HG02642 (cell line): Measurements from ENCODE around the gene ZPLD1.

Experiments used
- ATAC-seq: cut with Tn5 transposase; IDR thresholded peaks from one replicate; pipeline ENCODE4 v1.9.1; 2021; ENCODE audit warnings: mild to moderate bottlenecking; ENCODE audit not compliant: unreplicated experiment, poor library complexity

The ZPLD1 gene

DNA sequence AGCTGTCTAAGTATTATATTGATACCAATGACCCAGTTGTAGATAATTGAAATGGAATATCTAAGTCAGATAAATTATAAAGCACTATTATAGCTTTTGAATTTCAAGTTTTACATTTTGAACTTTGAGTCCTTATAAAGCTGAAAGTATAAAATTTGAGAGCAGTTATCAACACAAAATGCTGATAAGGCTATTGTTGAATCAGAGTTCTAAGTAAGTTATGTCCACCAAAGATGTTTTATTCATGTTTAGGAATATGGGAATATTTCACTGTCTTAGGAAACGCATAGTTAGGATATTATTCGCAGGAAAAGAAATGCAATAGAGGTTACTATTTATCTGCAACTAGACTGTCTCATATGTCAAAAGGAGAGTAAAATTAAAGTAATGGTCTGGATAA lies 29.4 kb downstream of the ZPLD1 start:
- no peak for ATAC-seq

DNA sequence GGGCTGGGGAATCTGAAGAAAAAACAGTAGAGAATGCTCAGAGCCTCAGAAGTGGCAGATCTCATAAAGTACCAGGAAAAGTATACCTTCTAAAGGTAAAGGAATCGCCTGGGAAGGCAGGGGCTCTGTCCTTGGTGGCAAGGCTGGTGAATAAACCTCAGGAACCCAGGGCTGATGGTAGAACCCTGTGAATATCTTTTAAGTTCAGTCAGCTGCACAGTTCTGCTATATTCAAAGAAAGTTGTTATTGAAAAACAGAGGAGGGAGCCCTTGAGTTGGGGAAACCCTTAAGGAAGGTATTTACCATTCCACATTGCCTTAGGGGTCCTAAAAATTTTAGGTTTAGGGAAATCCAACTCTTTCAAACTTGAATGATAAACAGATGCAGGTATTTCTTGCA lies 31.2 kb downstream of the ZPLD1 start:
- ATAC-seq, result no peak

DNA sequence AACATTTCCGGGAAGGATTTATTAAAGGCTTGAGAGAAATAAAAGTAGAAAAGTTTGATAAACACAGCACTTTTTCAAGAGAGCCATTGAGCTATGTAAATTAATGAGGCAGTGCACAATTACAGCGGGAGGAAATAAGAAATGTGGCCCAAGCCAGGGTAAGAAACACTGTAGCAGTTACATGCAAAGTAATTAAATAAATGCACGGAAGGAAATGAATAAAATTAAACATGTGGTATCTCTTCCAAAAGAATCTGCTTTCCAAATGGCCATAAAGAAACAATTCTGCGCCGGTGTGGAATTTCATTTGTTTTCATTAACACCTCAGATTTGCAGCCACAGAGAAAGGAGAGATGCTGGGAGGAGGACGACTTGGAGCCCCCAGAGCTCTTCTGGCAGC lies 35.3 kb downstream of the ZPLD1 start:
- ATAC-seq, result no peak

DNA sequence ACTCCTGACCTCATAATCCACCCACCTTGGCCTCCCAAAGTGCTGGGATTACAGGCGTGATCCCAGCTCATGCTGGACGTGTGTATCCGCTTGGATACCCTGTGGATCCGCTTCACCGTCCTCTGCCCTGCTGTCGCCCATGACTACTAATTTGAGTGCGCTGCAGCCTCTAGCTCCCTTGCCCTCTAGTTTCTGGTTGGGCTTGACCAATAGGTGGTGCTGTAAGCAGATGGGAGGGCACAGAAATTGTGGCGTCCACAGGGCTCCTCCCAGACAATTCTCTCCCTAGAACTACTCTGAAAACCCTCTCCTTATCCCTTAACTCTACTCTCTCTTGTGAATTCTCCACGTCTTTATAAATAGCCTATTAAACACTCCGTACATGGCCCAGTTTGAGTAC lies 36.2 kb downstream of the ZPLD1 start:
- ATAC-seq, result no peak

DNA sequence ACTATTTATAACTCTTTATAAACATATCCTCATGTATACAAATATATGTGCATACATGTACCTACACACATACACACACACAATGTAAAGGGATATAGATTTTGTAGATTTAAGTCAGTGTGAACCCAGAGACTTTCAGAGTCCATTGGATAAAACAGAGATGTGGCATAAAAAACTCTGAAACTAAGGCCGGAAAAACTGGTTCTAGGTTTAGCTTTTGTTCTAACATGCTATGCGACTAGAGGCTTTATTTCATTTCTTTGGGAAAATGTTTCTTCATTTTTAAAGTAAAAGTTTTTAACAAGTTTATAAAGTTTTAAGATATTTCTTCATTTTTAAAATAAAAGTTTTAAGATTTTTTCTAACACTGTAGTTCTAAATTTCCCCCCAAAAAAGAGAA lies 36.7 kb downstream of the ZPLD1 start:
- no peak for ATAC-seq

DNA sequence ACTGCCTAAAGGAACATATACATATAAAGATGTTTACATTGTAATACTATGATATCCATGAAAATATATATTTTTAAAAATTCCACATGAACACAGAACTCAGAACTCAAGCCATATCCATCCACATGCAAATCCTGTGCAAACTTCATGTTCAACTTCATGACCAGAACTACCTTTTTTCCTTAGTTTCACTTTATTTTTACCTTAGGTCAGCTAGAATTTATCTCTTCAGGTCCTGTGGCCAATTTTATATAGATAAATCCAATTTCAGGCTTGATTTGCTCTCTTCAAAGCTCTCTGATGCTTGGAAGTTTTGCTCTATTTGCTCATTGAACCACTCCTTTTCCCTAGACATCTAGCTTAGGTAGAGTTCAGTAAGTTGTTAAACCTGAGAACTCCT lies 38.8 kb downstream of the ZPLD1 start:
- ATAC-seq, result no peak

- no peak for ATAC-seq
Measured at GRCh38 chr3:102474207-102474606, 39.4 kb downstream of the ZPLD1 start.

GRCh38 chr3:102476198-102476597 lies 41.4 kb downstream of the ZPLD1 start:
- no peak for ATAC-seq

DNA sequence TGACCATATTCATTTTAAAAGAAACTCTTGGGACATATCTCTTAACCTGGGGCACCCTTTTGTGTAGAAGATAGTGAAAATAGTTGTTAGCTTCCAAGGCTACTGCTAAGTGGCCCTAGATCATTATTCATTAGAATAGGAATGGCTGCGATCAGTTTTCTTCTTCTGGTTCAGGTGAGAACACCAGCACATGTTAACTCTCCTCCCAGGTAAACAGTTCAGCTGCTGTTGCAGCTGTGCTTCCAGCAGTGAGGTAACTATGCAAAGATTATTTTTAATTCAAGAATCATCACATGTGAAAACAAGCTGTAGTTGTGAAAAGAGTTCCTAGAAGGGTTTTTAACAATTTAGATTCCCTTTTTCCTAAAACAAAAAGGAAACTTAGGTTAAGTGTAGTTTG lies 43.3 kb downstream of the ZPLD1 start:
- ATAC-seq, result no peak

DNA sequence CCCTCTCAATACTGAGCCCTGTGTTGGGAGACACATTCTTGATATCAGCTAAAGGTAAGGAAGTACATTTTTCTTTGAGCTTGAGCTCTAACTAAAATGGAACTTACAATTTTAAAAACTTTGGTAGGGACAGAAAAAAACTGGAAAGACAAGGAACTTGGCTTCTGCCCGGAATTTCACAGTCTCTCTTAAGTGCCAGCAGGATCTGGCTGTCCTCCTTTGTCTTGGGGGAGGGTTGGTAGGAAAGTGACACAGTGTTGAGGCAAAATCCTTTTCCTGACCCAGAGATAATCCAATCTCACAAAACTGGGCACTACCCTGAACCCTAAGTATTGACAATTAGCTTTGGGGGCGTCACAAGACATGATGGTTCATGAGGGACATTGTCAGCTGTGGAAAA lies 45.3 kb downstream of the ZPLD1 start:
- ATAC-seq, result no peak

- no peak for ATAC-seq
Measured at GRCh38 chr3:102481050-102481449, 46.2 kb downstream of the ZPLD1 start.

- no peak for ATAC-seq
Measured at GRCh38 chr3:102483556-102483955, 48.7 kb downstream of the ZPLD1 start.

DNA sequence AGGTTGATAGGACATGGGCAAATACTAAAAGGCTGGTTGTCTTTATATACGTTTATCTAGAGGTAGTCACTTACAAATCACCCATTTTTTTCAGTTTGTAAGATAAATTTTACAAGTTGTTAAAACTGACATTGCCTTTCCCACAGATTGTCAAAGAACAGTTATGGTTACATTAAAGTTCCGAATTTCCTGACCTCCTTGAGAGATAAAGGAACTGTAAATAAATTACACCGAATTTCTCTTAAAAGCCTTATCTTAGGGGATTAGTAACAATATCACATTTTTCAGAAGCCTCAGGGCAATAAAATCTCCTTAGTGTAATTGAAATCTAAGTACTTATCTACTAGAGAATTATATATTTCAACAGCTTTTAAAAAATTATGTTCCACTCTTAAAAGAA lies 49.5 kb downstream of the ZPLD1 start:
- ATAC-seq, result no peak

DNA sequence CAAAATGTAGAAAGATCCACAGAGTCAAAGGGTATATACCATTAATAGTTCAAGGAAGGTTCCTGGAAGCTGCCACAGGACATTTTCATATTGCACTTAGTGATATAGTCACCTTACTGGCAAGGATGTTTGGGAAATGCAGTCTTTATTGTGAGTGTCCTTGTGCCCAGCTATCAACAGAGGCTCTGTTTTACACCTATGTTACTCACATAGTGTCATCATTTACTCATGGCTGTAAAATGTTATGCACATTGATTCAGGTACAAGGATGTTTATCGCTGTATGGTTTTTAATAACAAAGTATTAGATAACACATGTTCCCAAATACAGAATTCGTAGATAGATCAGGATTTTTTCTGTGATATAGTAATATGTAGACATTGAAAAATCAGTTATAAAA lies 50.9 kb downstream of the ZPLD1 start:
- no peak for ATAC-seq

GRCh38 chr3:102488331-102488730 lies 53.5 kb downstream of the ZPLD1 start:
- ATAC-seq, result no peak

GRCh38 chr3:102492300-102492699 lies 57.5 kb downstream of the ZPLD1 start:
- ATAC-seq, result no peak

GRCh38 chr3:102497571-102497970 lies 62.8 kb downstream of the ZPLD1 start:
- no peak for ATAC-seq

- no peak for ATAC-seq
Measured at GRCh38 chr3:102505542-102505941, 70.7 kb downstream of the ZPLD1 start.

DNA sequence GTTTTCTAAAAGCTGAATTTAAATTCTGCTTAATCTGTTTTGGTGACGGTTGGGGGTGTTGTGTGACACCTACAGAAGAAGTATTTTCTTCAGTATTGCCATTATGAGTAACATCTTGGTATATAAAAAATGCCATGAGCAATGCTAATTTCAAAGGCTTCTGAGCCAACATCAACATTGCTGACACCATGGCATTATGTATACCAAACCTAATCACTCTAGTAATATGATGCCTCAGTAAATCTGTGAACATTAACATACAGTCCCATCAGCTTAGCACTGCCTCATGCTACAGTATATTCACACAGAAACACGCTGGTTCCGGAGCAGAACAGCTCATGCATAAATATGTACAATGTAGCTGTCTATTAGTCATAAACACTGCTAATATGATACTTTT lies 75.8 kb downstream of the ZPLD1 start:
- no peak for ATAC-seq

DNA sequence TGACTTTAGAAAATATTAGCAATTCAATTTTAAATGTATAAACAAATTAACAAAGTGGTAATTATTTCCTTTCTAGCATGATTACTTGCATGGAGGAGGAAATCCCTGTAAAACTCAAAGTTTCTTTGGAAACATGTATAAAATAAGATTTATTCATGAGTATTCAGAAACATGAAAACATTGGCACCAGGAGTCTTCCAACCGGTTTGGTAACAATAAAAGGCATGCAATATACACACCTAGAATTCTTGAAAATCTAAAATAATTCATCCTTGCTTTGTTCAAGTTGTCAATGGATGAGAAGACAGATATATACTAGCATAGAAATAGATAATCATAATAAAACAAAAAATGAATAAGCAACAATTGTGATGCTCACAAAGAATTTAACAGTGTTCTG lies 76.4 kb downstream of the ZPLD1 start:
- ATAC-seq, result no peak

- no peak for ATAC-seq
Measured at GRCh38 chr3:102511639-102512038, 76.8 kb downstream of the ZPLD1 start.

- no peak for ATAC-seq
Measured at GRCh38 chr3:102512734-102513504, 78.1 kb downstream of the ZPLD1 start.

GRCh38 chr3:102514241-102514640 lies 79.4 kb downstream of the ZPLD1 start:
- no peak for ATAC-seq
